ENCODE data around the gene RBMS1. TPM values are rescaled to one million over a fixed set of nuclear protein-coding genes. Genes with fewer than 3 reads are reported as not detected.
A peak's percentile ranks its signal among the peaks of the same experiment; 100 is the strongest.

The RBMS1 gene
- total RNA-seq, 1 experiment from 2014 or later = 65.4 TPM

- peak; percentile 54 for TF ChIP-seq CTCF (IDR thresholded peaks at IDR 0.05; ENCODE audit: unreplicated experiment)
Observed at GRCh38 chr2:160252278-160252887, 241.2 kb downstream of the RBMS1 start.

GRCh38 chr2:160251569-160251968 is 242.0 kb downstream of the RBMS1 start:
- intact Hi-C loops (cut with micrococcal nuclease) = no loop called here

More at GRCh38 chr2:160252278-160252887, 241.2 kb downstream of the RBMS1 start:
- Mint-ChIP-seq H3K4me1 (ENCODE audit: insufficient read depth, unreplicated experiment) (peaks cover 23% of the 10 kb centered on the region), H3K36me3 (ENCODE audit: insufficient read depth, unreplicated experiment) (no peaks in the 10 kb centered on the region), H3K4me3 (ENCODE audit: unreplicated experiment) (no peak overlapping the region), H3K27ac (ENCODE audit: low read depth, unreplicated experiment) (no peak overlapping the region), H3K27me3 (ENCODE audit: insufficient read depth, unreplicated experiment) (no peaks in the 10 kb centered on the region), H3K9me3 (ENCODE audit: unreplicated experiment) (no peaks in the 10 kb centered on the region)
- peak; percentile 49 for DNase-seq (ENCODE audit: unreplicated experiment)
- no TSS peak for BruUV-seq (replicated peaks)
- POLR2A ChIA-PET = interaction anchor here (0.6 to 2.0 kb wide), 10 partner anchors 11 to 227 kb away, joined by 3 to 7 read pairs (median 4); no protein-coding TSS in a partner anchor
- intact Hi-C loops (cut with micrococcal nuclease) = loop anchor here (1.0 to 2.0 kb wide), 3 partner anchors 142 to 742 kb away; no protein-coding TSS in a partner anchor
- CTCF ChIA-PET = interaction anchor here (0.5 to 3.7 kb wide), 39 partner anchors 9 to 811 kb away, joined by 3 to 25 read pairs (median 4); no protein-coding TSS in a partner anchor

GRCh38 chr2:160249876-160250275 is 243.7 kb downstream of the RBMS1 start:
- peaks cover 34% of the 10 kb centered on the region for H3K4me1 Mint-ChIP-seq (ENCODE audit: insufficient read depth, unreplicated experiment)
- ChIA-PET CTCF (interaction anchor here (0.6 kb wide), 1 partner anchor 52 kb away, joined by 3 read pairs; no protein-coding TSS in a partner anchor), POLR2A (interaction anchor here (1.4 kb wide), 1 partner anchor 26 kb away, joined by 4 read pairs; no protein-coding TSS in a partner anchor)
- H3K4me3 Mint-ChIP-seq (ENCODE audit: unreplicated experiment) = no peak overlapping the region
- H3K27ac Mint-ChIP-seq (ENCODE audit: low read depth, unreplicated experiment) = no peak overlapping the region
- no peaks in the 10 kb centered on the region for H3K36me3 Mint-ChIP-seq (ENCODE audit: insufficient read depth, unreplicated experiment)
- intact Hi-C loops (cut with micrococcal nuclease) = no loop called here
- H3K9me3 Mint-ChIP-seq (ENCODE audit: unreplicated experiment) = no peaks in the 10 kb centered on the region
- H3K27me3 Mint-ChIP-seq (ENCODE audit: insufficient read depth, unreplicated experiment) = no peaks in the 10 kb centered on the region
- TF ChIP-seq CTCF (IDR thresholded peaks at IDR 0.05; ENCODE audit: unreplicated experiment) = no peak
- DNase-seq (ENCODE audit: unreplicated experiment) = no peak
- BruUV-seq (replicated peaks) = no TSS peak

More at GRCh38 chr2:160251569-160251968, 242.0 kb downstream of the RBMS1 start:
- BruUV-seq (replicated peaks) = no TSS peak
- Mint-ChIP-seq H3K4me1 (ENCODE audit: insufficient read depth, unreplicated experiment) (peaks cover 21% of the 10 kb centered on the region), H3K4me3 (ENCODE audit: unreplicated experiment) (no peak overlapping the region), H3K9me3 (ENCODE audit: unreplicated experiment) (no peaks in the 10 kb centered on the region), H3K27me3 (ENCODE audit: insufficient read depth, unreplicated experiment) (no peaks in the 10 kb centered on the region), H3K36me3 (ENCODE audit: insufficient read depth, unreplicated experiment) (no peaks in the 10 kb centered on the region), H3K27ac (ENCODE audit: low read depth, unreplicated experiment) (no peak overlapping the region)
- no peak for DNase-seq (ENCODE audit: unreplicated experiment)
- POLR2A ChIA-PET = interaction anchor here (0.9 to 1.9 kb wide), 8 partner anchors 13 to 227 kb away, joined by 3 to 7 read pairs (median 4); no protein-coding TSS in a partner anchor
- CTCF ChIA-PET = interaction anchor here (0.6 to 3.7 kb wide), 40 partner anchors 9 to 812 kb away, joined by 3 to 25 read pairs (median 4); no protein-coding TSS in a partner anchor
- no peak for TF ChIP-seq CTCF (IDR thresholded peaks at IDR 0.05; ENCODE audit: unreplicated experiment)

- Mint-ChIP-seq H3K27ac (ENCODE audit: low read depth, unreplicated experiment) (peak overlapping the region; percentile 61), H3K4me3 (ENCODE audit: unreplicated experiment) (no peak overlapping the region), H3K9me3 (ENCODE audit: unreplicated experiment) (no peaks in the 10 kb centered on the region), H3K36me3 (ENCODE audit: insufficient read depth, unreplicated experiment) (no peaks in the 10 kb centered on the region), H3K27me3 (ENCODE audit: insufficient read depth, unreplicated experiment) (no peaks in the 10 kb centered on the region), H3K4me1 (ENCODE audit: insufficient read depth, unreplicated experiment) (peaks cover 38% of the 10 kb centered on the region)
- CTCF ChIA-PET = interaction anchor here (1.1 kb wide), 1 partner anchor 10 kb away, joined by 4 read pairs; no protein-coding TSS in a partner anchor
- POLR2A ChIA-PET = interaction anchor here (1.2 to 2.0 kb wide), 2 partner anchors 9 to 17 kb away, joined by 4 to 11 read pairs; no protein-coding TSS in a partner anchor
- no TSS peak for BruUV-seq (replicated peaks)
- TF ChIP-seq CTCF (IDR thresholded peaks at IDR 0.05; ENCODE audit: unreplicated experiment) = no peak
- intact Hi-C loops (cut with micrococcal nuclease) = no loop called here
- DNase-seq (ENCODE audit: unreplicated experiment) = no peak
Observed at GRCh38 chr2:160247296-160248035, 246.1 kb downstream of the RBMS1 start.
